ENCODE measurements around the gene PTPA. TPM values are rescaled to one million over a fixed set of nuclear protein-coding genes. Genes with fewer than 3 reads are reported as not detected.

The PTPA gene
- total RNA-seq, 4 donors from 2014 or later, result 59.1 to 108 (median 83.8) TPM

DNA sequence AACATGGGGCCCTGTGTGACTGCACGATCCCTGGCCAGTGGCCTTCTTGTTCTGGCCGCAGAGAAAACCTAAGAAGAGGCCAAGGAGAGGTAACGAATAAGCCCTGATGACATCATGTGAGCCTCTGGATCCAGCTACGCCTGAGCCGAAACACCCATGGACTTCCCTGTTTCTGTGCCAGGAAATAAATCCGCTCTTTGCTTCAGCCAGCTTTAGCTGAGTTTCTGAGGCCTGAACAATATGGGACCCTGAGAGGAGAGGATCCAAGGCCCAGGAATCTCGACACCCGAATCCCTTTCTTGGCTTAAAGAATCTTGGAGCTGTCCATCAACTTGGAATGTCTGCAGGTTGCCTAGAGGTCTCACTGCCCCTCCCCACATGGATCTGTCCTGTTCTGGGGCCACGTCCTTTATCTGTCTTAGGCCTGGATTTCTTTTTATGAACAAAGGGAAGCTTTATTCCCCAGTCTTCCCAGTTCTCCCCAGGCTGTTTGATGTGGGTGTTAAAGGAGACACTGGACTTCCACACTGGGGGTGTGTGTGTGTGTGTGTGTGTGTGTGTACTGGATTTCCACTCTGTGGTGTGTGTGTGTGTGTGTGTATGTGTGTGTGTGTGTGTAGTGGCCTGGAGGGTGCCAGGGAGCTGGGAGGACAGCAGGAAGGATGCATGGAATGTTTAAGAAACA is 53.2 kb downstream of the PTPA start:
- Histone ChIP-seq H3K9me3 (no peaks in the 10 kb centered on the region), H3K27ac (peak overlapping the region; percentile 84), H3K36me3 (no peaks in the 10 kb centered on the region), H3K4me3 (no peak overlapping the region), H3K27me3 (no peaks in the 10 kb centered on the region), H3K4me1 (peaks cover 49% of the 10 kb centered on the region)
- DNase-seq (ENCODE audit: low spot score in 2 of 2), result no peak
- WGBS, result 33% methylated on average over 9 of the region's 9 CpGs
- peak in 1 of 3 donors; percentile 20 for TF ChIP-seq POLR2AphosphoS5 (IDR thresholded peaks at IDR 0.05)
- TF ChIP-seq CTCF (IDR thresholded peaks at IDR 0.05), result no peak

- Histone ChIP-seq H3K36me3 (no peaks in the 10 kb centered on the region), H3K27ac (peak overlapping the region; percentile 84), H3K9me3 (no peaks in the 10 kb centered on the region), H3K4me1 (peaks cover 53% of the 10 kb centered on the region), H3K27me3 (no peaks in the 10 kb centered on the region), H3K4me3 (no peak overlapping the region)
- TF ChIP-seq EP300 (IDR thresholded peaks at IDR 0.05), result no peak
- no peak for TF ChIP-seq POLR2AphosphoS5 (IDR thresholded peaks at IDR 0.05)
- no peak for DNase-seq (ENCODE audit: low spot score in 2 of 2)
Observed at GRCh38 chr9:129165198-129165597, 54.0 kb downstream of the PTPA start.

DNA sequence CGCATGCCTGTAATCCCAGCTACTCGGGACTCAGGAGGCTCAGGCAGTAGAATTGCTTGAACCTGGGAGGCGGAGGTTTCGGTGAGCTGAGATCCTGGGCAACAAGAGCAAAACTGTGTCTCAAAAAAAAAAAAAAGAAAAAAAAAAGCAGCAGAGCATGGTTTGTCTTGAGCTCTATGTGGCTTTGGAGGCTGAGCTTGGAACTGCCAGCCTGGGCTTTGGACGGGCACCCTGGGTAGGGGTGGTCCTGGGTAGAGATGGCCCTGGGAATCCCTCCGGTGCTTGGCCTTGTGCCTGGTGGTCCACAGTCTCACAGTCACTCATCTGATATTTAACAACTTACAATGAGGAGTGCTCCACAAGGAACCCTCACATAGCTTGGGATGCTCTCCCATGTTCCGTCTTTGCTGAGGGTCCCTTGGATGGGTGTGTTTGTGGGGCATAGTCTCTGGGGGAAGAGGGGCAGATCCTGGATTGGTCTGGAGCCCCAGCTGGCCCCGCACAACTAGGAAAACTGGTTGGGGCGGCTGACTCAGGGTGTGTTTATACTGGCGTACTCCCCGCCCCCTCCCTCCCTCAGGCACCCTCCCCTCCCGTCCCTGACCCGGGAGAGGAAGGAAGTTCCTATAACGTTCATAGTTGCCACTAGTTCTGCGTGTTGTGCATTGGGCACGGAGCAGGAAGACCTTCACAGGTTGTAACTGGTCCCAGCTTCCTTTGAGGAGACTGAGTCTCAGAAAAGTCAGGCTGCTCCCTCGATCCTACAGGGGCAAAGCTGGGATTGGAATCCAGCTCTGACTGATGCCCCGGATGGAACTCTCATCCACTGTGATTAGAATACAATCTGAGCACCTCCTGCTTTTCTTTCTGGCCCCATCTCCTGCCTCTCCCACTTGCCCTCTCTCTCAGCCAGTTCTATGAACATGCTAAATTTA is 55.7 kb downstream of the PTPA start:
- Histone ChIP-seq H3K27me3 (no peaks in the 10 kb centered on the region), H3K36me3 (no peaks in the 10 kb centered on the region), H3K9me3 (no peaks in the 10 kb centered on the region), H3K4me3 (peak overlapping the region; percentile 17), H3K27ac (peak overlapping the region; percentile 70), H3K4me1 (peaks cover 56% of the 10 kb centered on the region)
- WGBS, result 16% methylated on average over 9 of the region's 18 CpGs
- peak; percentile 88 to 91 for DNase-seq (ENCODE audit: low spot score in 2 of 2)
- TF ChIP-seq CTCF (IDR thresholded peaks at IDR 0.05) (no peak), POLR2AphosphoS5 (IDR thresholded peaks at IDR 0.05) (no peak), POLR2A (IDR thresholded peaks at IDR 0.05) (no peak), EP300 (IDR thresholded peaks at IDR 0.05) (no peak)

DNA sequence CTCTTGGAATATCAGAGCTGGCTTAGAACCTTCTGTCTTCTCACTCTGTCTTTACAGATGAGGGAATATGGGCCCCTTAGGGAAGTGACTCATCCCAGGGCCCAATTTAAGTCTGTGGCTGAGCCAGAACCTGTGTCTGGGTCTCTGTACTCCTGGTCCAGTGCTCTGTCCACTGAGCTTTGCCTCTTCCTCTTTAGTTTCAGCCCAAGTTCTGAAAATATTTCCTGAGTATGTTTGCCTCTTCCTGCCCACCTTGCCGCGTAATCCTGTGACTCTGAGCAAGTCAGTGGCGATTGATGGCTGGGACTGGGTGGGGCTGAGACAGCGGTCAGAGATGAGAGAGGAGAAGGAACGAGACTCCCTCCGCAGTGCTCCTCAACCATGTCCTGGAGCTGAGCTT is 59.0 kb downstream of the PTPA start:
- TF ChIP-seq CTCF (IDR thresholded peaks at IDR 0.05) (no peak), POLR2A (IDR thresholded peaks at IDR 0.05) (no peak), POLR2AphosphoS5 (IDR thresholded peaks at IDR 0.05) (no peak), EP300 (IDR thresholded peaks at IDR 0.05) (no peak)
- no peak for DNase-seq (ENCODE audit: low spot score in 2 of 2)
- 74% methylated on average over 6 of the region's 6 CpGs for WGBS
- Histone ChIP-seq H3K4me1 (peaks cover 63% of the 10 kb centered on the region), H3K36me3 (no peaks in the 10 kb centered on the region), H3K27me3 (no peaks in the 10 kb centered on the region), H3K4me3 (no peak overlapping the region), H3K9me3 (no peaks in the 10 kb centered on the region), H3K27ac (no peak overlapping the region)

DNA sequence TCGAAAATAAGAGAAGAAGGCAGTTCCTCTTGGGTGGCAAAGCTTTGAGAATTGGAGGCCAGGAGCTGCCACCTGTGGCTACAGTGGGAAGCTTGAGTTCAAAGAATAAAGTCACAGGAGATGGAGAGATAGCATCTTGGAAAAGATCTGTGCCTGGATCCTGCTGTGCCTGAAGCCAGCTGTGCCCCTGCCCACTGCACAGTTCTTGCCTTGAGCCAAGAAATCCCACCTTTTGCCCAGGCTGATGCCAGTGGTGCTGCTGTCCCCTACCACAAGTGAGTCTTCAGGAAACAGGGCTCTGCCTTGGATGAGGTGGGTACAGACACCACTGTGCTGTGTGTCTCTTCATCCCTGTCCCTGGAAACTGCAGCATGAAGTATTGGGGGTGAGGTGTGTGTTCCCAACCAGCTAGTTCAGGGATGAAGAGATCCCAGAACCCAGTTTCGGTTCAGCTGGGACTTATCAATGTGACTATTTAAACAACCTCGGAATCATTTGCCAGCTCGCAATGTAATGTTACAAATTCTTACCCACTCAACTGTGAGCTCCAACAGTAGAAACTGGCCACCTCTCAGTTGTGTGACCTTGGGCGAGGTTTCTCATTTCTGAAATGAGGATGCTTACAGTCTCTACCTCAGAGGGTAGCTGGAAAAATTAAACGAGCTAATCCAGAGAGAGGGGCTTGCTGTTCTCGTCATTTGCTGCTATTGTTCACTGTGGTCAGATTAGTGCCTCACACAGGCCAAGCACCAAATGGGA is 61.0 kb downstream of the PTPA start:
- no peaks in the 10 kb centered on the region for H3K36me3 ChIP-seq
- H3K27me3 ChIP-seq, result no peaks in the 10 kb centered on the region
- TF ChIP-seq POLR2A (IDR thresholded peaks at IDR 0.05) (no peak), POLR2AphosphoS5 (IDR thresholded peaks at IDR 0.05) (no peak), EP300 (IDR thresholded peaks at IDR 0.05) (no peak), CTCF (IDR thresholded peaks at IDR 0.05) (no peak)
- DNase-seq (ENCODE audit: low spot score in 2 of 2), result no peak
- no peak overlapping the region for H3K27ac ChIP-seq
- H3K4me3 ChIP-seq, result no peak overlapping the region
- peaks cover 54% of the 10 kb centered on the region for H3K4me1 ChIP-seq
- WGBS, result 80% methylated on average over 6 of the region's 7 CpGs
- H3K9me3 ChIP-seq, result no peaks in the 10 kb centered on the region
